GM18861 (cell line): ENCODE results near the gene ASTE1.
A peak's percentile ranks its signal among the peaks of the same experiment; 100 is the strongest.
"Not testable (repeated sequence)": the region's sequence is repeated elsewhere in the genome, so short reads cannot be mapped to it uniquely, and the experiment has no call there.

Experiments
- ATAC-seq: cut with Tn5 transposase; IDR thresholded peaks from one replicate; pipeline ENCODE4 v1.9.1; 2021; ENCODE audit not compliant: unreplicated experiment

Gene ASTE1, protein sequence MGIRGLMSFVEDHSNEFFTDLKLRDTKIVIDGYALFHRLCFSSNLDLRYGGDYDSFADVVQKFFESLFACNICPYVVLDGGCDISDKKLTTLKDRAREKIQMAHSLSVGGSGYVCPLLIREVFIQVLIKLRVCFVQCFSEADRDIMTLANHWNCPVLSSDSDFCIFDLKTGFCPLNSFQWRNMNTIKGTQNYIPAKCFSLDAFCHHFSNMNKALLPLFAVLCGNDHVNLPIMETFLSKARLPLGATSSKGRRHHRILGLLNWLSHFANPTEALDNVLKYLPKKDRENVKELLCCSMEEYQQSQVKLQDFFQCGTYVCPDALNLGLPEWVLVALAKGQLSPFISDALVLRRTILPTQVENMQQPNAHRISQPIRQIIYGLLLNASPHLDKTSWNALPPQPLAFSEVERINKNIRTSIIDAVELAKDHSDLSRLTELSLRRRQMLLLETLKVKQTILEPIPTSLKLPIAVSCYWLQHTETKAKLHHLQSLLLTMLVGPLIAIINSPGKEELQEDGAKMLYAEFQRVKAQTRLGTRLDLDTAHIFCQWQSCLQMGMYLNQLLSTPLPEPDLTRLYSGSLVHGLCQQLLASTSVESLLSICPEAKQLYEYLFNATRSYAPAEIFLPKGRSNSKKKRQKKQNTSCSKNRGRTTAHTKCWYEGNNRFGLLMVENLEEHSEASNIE

GRCh38 chr3:131026321-131027151, at the start of gene ASTE1, which contains the start of gene NEK11:
Gene ASTE1 (minus strand): TSS chr3:131026825. CDS start chr3:131025306, 1,519 bp downstream.
Gene NEK11 (plus strand): TSS chr3:131026877. CDS start chr3:131029709, 2,832 bp downstream.
- peak; percentile 93 for ATAC-seq

GRCh38 chr3:131075632-131076328, 49.2 kb upstream of the ASTE1 start:
- ATAC-seq, result no peak

- ATAC-seq, result no peak
Measured at GRCh38 chr3:131072845-131073244, 46.2 kb upstream of the ASTE1 start.

DNA sequence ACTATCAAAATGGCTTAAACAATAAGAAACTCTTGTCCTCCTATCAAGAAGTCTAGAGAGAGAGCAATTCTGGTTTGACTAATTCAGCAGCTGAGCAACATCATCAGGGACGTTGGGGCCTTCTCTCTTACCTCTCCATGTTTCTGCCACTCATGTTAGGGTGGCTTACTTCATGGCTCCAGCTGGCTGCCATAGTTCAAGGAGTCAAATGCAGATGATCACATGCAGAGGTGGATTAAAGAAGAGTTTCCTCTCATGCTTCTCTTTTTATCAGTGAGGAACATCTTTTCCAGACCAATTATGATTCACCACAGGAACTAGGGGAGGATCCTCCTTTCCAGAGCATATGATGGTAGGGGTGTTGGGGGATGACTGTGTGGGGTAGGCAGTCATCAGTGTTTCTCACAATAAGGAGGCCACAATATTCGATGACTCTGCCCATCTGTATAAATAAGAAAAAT, 45.5 kb upstream of the ASTE1 start:
- ATAC-seq, result no peak

- ATAC-seq, result no peak
Measured at GRCh38 chr3:131067983-131068382, 41.4 kb upstream of the ASTE1 start.

DNA sequence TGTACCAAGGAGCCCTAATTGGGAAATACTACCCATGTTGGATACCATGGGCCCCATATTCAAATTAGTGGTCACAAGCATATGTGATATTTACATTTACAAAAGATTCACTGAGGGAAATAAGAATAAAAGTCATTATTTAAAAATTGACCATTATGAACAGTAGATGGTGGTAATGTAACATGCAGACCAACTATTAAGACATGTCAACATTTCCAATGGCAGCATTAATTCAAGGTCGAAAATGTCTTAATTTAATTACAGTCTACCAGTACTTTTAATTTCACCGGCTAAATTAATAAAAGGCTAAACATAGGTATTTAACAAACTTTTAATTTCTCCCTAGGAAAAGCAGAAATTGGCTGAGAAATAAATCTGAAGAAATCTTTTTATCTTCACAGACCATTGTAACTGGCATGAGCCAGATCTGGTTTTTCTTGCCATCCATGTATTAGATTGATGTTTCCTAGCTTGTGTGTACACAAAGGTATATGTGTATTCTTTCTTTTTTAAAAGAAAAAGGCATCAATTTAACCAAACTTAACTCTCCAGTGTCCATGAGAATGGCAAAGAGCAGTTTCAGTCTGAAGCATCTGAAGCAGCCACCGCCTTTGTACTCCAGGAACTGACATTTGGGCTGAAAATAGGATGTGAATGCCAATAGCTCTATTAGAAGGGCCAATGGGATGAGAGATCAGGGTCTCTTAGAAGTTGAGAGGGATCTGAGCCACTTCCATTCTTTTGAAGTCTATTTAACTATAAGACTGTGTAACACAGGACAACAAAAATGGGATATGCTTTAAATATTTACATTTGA, 26.6 kb upstream of the ASTE1 start:
- no peak for ATAC-seq

DNA sequence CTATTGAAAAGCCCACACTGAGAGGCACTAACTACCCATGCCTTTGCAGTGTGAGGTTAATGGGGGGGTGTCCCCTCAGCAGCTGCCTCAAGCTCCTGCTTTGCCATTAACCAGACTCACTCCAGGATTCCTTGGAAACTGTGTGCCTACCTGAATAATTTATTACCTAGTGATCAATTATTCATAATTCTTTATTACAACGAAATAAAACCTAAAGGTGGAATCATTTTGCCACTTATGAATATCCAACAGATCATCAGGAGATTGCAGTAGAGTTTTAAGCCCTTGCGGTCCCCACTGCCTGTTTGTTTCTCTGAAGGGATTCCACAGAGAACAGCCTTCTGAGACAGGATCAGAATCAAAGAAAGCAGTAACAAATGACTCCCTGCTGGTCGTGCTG, 23.4 kb upstream of the ASTE1 start:
- no peak for ATAC-seq

DNA sequence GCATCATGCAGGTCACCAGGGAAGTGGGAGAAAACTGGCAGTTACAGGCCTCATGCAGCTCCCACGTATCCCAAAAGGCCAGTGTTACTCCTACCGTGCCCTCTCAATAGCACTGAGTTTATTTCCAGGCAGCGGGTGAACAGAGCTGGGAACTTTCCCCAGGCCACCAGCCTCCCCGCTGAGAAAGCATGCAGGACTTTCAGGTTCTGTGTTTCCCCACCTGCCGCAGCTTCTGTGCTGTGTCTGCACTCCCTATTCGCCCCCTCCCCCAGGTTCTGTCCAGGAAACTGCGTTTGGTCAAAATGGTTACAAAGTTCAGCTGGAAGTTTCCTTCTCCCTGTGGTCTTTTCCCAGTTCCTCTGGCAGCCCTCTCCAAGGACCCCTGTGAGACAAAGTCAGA, 21.4 kb upstream of the ASTE1 start:
- no peak for ATAC-seq

DNA sequence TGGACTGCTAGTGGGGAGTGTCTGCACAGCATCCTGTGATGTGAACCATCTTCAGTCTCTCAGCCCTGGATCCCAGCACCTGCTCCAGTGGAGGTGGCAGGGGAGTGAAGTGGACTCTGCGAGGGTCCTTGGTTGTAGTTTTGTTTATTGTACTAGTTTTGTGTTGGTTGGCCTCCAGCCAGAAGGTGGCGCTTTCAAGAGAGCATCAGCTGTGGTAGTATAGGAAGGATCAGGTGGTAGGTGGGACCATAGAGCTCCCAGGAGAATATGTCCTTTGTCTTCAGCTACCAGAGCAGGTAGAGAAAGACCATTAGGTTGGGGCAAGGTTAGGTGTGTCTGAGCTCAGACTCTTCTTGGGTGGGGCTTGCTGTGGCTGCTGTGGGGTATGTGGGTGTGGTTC, 21.0 kb upstream of the ASTE1 start:
- ATAC-seq, result no peak

DNA sequence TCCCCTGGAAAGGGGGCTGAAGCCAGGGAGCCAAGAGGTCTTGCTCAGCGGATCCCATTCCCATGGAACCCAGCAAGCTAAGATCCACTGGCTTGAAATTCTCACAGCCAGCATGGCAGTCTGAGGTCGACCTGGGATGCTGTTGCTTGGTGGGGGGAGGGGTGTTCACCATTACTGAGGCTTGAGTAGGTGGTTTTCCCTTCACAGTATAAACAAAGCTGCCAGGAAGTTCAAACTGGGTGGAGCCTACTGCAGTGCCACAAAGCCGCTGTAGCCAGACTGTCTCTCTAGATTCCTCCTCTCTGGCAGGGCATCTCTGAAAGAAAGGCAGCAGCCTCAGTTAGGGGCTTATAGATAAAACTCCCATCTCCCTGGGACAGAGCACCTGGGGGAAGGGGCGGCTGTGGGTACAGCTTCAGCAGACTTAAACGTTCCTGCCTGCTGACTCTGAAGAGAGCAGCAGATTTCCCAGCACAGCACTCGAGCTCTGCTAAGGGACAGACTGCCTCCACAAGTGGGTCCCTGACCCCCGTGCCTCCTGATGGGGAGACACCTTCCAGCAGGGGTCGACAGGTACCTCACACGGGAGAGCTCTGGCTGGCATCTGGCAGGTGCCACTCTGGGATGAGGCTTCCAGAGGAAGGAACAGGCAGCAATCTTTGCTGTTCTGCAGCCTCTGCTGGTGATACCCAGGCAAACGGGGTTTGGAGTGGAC, 15.8 kb upstream of the ASTE1 start:
- ATAC-seq, result not testable (repeated sequence)

DNA sequence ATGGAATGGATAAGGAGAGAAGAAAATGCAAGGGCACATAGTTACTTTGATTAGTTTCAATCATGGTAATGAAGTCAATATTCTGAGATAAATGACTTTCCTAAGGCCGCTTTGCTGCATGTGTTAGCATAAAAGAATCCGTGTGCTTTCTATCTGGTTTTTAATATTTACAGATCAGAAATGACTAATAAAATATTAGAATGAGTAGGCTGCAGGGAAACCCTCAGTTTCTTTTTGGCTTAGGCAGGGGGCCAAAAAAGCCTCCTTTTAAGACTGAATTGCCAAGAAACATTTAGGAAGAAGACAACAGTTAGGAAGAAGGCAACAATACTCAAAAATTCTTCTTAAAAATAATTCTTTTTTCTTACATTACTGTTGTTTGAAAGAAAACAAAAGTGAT, 11.7 kb upstream of the ASTE1 start:
- ATAC-seq, result no peak

GRCh38 chr3:131036986-131037385, 10.4 kb upstream of the ASTE1 start:
- no peak for ATAC-seq

DNA sequence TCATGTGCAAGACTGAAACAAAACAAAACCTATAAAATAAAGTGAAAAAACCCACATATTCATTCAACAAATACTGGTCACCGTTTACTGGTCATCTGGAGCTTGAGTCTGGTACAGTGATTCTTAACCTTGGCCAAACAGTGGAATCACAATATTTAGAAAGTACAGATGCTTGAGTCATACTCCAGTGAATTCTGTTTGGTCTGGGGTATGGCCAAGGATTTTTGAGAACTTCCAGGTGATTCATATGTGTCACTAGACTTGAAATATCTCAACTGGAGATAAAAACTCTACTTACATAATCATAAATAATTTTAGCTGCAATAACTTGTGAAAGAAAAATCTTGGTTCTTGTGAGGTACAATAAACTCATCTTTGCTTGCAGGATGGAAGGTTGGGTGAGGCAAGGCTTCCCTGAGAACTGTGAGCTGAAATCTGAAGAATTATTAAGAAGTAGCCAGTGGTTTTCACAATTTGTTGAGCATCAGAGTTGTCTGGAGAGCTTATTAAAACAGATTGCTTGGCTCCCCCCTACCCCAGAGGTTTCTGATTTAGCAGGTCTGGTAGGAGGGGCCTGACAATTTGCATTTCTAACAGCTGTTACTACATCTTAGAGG, 9.7 kb upstream of the ASTE1 start:
- no peak for ATAC-seq

- no peak for ATAC-seq
Measured at GRCh38 chr3:131033480-131034080, 7.0 kb upstream of the ASTE1 start.

DNA sequence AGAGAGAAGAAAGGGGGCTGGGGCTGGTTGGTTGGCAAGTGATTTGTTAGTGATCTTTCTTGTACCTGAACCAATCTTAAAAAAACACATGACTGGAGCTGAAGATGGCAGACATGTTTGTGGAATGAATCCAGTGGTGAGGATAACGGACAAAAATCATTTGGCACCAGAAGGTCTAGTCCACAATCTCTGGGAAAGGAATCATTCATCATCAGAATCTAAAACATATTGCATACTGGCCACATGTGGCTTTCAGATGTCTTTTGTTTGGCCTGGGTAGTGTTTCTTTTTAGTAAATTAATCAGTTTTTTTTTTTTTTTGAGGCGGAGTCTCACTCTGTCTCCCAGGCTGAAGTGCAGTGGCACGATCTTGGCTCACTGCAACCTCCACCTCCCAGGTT, 5.0 kb upstream of the ASTE1 start:
- no peak for ATAC-seq

GRCh38 chr3:131028844-131029243, 2.2 kb upstream of the ASTE1 start:
- no peak for ATAC-seq

GRCh38 chr3:131025539-131025938, 1.1 kb downstream of the ASTE1 start:
- ATAC-seq, result no peak

DNA sequence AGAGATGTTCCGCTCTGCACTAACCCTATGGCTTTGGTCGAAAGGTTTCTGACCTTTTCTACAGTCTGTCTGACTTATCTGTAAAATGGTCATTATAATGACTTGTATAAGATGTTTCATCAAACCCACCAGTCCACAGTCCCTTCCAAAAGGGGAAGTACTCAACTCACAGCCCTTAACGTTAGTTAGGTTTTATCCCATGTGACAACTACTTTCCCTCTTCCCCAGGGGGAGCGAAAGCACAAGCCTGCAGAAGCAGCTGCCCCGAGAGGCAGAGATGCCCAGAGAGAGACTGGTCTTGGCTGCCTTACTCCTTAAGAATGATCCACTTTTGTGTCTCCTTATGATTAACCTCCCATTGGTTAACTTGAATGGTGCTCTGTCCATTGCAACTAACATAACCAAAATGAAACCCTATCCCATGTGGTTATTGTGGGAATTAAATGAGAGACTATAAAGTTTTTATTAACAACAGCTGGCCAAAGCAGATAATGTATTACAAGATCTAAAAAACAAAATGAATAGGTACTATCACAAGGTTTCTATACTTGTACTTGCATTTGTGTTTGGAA, 6.4 kb downstream of the ASTE1 start:
- peak; percentile 57 for ATAC-seq
